Esophagus muscularis mucosa (tissue), 4 donors: ENCODE measurements around the gene SULT1A2. TPM values are rescaled to one million over a fixed set of nuclear protein-coding genes. Genes with fewer than 3 reads are reported as not detected.
"Not testable (repeated sequence)": the region's sequence is repeated elsewhere in the genome, so short reads cannot be mapped to it uniquely, and the experiment has no call there.

ENCODE experiments used
- DNase-seq: peaks from one replicate; pipeline ENCODE4 v3.0.0-alpha.2; 2017; ENCODE audit errors: extremely low spot score
- H3K27ac ChIP-seq, 4 donors: fragments of 200-600 bp; sonication (generic); replicated peaks in 1 of 4; 1 replicate in 3 of 4; 2 replicates in 1 of 4; pipeline ENCODE4 v1.5.1; 2016 to 2019; ENCODE audit warnings: mild to moderate bottlenecking in 1 of 4
- H3K27me3 ChIP-seq, 4 donors: fragments of 200-600 bp; sonication (generic); one replicate each; pipeline versions ENCODE4 v1.5.1 to v1.6.0; 2016 to 2019
- H3K36me3 ChIP-seq, 4 donors: fragments of 200-600 bp; sonication (generic); one replicate each; pipeline ENCODE4 v1.5.1; 2016 to 2019
- H3K4me1 ChIP-seq, 4 donors: fragments of 200-600 bp; sonication (generic); one replicate each; pipeline ENCODE4 v1.5.1; 2016 to 2019
- H3K4me3 ChIP-seq, 4 donors: fragments of 200-600 bp; sonication (generic); 1 replicate in 2 of 4; 2 replicates in 2 of 4; pipeline ENCODE4 v1.5.1; 2016 to 2019; ENCODE audit warnings: mild to moderate bottlenecking in 4 of 4, moderate library complexity in 1 of 4
- H3K9me3 ChIP-seq, 4 donors: fragments of 200-600 bp; sonication (generic); 1 replicate in 3 of 4; 2 replicates in 1 of 4; pipeline ENCODE4 v1.5.1; 2016 to 2019
- EP300 ChIP-seq: sonication (generic); formaldehyde crosslinking; IDR thresholded peaks from one replicate; pipeline ENCODE4 v1.6.1; 2017; ENCODE audit warnings: antibody characterized with exemption
- POLR2A ChIP-seq: fragments of 450-650 bp; IDR thresholded peaks from one replicate; pipeline ENCODE4 v1.6.1; 2017; ENCODE audit warnings: antibody characterized with exemption, moderate library complexity, mild to moderate bottlenecking, low read depth
- POLR2AphosphoS5 ChIP-seq, 2 donors: sonication (generic); formaldehyde crosslinking; IDR thresholded peaks; one replicate each; pipeline ENCODE4 v1.6.1; 2017; ENCODE audit warnings: antibody characterized with exemption in 2 of 2
- whole genome bisulfite sequencing: methylation state at CpG from one replicate; pipeline ENCODE4 v1.1.5; 2018; 5-methylcytosine and 5-hydroxymethylcytosine counted together
- intact Hi-C: fragments of 100-400 bp; cut with DNase I; formaldehyde crosslinking; loops from one replicate; pipeline ENCODE4 v1.15.1; 2023
- total RNA-seq, 4 donors: library from RNA; depleted of rRNA; stranded (reverse); fragments of >200 nt; gene quantifications; one replicate each; pipeline versions ENCODE4 v1.1.0 to v1.2.1, GENCODE V29; 2016
- TF ChIP-seq, protein P1 (sequence below), 3 experiments: fragments of 200-600 bp in 2 of 3; fragments of 450-650 bp in 1 of 3; sonication (generic) in 2 of 3; IDR thresholded peaks; one replicate each; pipeline ENCODE4 v1.5.1; 2017 to 2019; ENCODE audit warnings: antibody characterized with exemption in 3 of 3, mild to moderate bottlenecking in 2 of 3, moderate library complexity in 1 of 3

The SULT1A2 gene
- total RNA-seq, 4 donors from 2014 or later, result 0.97 to 1.8 (median 1.3) TPM; not detected in 1

- peak in 1 of 2 donors; percentile 49 for TF ChIP-seq POLR2AphosphoS5 (IDR thresholded peaks at IDR 0.05)
- TF ChIP-seq, protein P1, sequence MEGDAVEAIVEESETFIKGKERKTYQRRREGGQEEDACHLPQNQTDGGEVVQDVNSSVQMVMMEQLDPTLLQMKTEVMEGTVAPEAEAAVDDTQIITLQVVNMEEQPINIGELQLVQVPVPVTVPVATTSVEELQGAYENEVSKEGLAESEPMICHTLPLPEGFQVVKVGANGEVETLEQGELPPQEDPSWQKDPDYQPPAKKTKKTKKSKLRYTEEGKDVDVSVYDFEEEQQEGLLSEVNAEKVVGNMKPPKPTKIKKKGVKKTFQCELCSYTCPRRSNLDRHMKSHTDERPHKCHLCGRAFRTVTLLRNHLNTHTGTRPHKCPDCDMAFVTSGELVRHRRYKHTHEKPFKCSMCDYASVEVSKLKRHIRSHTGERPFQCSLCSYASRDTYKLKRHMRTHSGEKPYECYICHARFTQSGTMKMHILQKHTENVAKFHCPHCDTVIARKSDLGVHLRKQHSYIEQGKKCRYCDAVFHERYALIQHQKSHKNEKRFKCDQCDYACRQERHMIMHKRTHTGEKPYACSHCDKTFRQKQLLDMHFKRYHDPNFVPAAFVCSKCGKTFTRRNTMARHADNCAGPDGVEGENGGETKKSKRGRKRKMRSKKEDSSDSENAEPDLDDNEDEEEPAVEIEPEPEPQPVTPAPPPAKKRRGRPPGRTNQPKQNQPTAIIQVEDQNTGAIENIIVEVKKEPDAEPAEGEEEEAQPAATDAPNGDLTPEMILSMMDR (IDR thresholded peaks at IDR 0.05), result peak; percentile 53 to 79 (median 74)
- H3K27me3 ChIP-seq, H3K27ac ChIP-seq, H3K9me3 ChIP-seq, H3K4me3 ChIP-seq, H3K36me3 ChIP-seq, intact Hi-C loops, H3K4me1 ChIP-seq, DNase-seq: not testable (repeated sequence)
- WGBS, result 43% methylated on average over 17 of the region's 24 CpGs
These were observed 18.8 kb upstream of the SULT1A2 start for GRCh38 chr16:28615486-28616223.

GRCh38 chr16:28614561-28614960, 17.7 kb upstream of the SULT1A2 start:
- H3K9me3 ChIP-seq, H3K27ac ChIP-seq, H3K27me3 ChIP-seq, DNase-seq, H3K4me3 ChIP-seq, intact Hi-C loops, H3K36me3 ChIP-seq: not testable (repeated sequence)
- 88% methylated on average over 16 of the region's 16 CpGs for WGBS
- peaks cover 12 to 14% (median 12%) of the 10 kb centered on the region in 4 donors for H3K4me1 ChIP-seq

DNA sequence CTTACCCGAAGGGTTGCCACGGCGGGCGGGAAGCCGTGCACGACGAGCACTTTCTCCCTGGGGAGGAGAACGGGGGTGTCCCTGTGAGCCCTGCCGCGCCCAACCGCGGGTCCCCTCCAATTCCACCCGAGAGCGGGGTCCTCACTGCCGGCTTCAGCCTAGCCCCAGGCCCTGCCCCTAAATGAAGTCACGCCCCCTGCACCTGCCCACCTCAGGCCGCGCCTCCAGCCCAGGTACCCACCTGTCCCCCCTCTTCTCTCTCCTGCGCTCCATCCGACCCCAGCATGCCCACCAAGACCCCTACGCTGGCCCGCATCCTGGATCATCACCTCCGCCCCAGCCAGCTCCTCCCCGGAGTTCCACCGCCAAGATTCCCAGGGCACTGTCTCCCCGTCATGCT, 17.1 kb upstream of the SULT1A2 start:
- H3K4me3 ChIP-seq, intact Hi-C loops, H3K27me3 ChIP-seq, H3K9me3 ChIP-seq, DNase-seq, H3K36me3 ChIP-seq, H3K27ac ChIP-seq: not testable (repeated sequence)
- no CpG with 5 or more reads among the region's 26 CpGs for WGBS
- peaks cover 18 to 19% (median 19%) of the 10 kb centered on the region in 4 donors for H3K4me1 ChIP-seq

- intact Hi-C loops, H3K4me3 ChIP-seq, DNase-seq, H3K27ac ChIP-seq, H3K27me3 ChIP-seq, H3K36me3 ChIP-seq, H3K9me3 ChIP-seq: not testable (repeated sequence)
- WGBS, result no CpG with 5 or more reads among the region's 17 CpGs
- peaks cover 18 to 23% (median 19%) of the 10 kb centered on the region in 4 donors for H3K4me1 ChIP-seq
These were observed 15.8 kb upstream of the SULT1A2 start for GRCh38 chr16:28612359-28613280.

GRCh38 chr16:28610595-28611191, 13.8 kb upstream of the SULT1A2 start:
- peaks cover 18 to 23% (median 19%) of the 10 kb centered on the region in 4 donors for H3K4me1 ChIP-seq
- TF ChIP-seq POLR2AphosphoS5 (IDR thresholded peaks at IDR 0.05) (no peak), EP300 (no peak), POLR2A (no peak)
- TF ChIP-seq, protein P1 (IDR thresholded peaks at IDR 0.05), result no peak
- H3K27me3 ChIP-seq, result no peaks in the 10 kb centered on the region
- H3K27ac ChIP-seq, result peak overlapping the region in 1 of 4 donors; percentile 31
- intact Hi-C loops, result no loop called here
- WGBS, result 71% methylated on average over 10 of the region's 10 CpGs
- H3K4me3 ChIP-seq, result no peak overlapping the region
- no peak for DNase-seq
- no peaks in the 10 kb centered on the region for H3K9me3 ChIP-seq
- H3K36me3 ChIP-seq, result peaks cover 0 to 11% (median 8%) of the 10 kb centered on the region in 4 donors
